Upper lobe of right lung (tissue), 1 donor: ENCODE results near the gene LNX1. TPM values are rescaled to one million over a fixed set of nuclear protein-coding genes. Genes with fewer than 3 reads are reported as not detected.

Experiments
- ATAC-seq: fragments of 200-7000 bp; cut with Tn5 transposase; one replicate; pipeline ENCODE4 v1.9.1; 2020; ENCODE audit warnings: mild to moderate bottlenecking, moderate library complexity
- DNase-seq: peaks from one replicate; pipeline ENCODE4 v3.0.0-alpha.2; 2020
- H3K27ac ChIP-seq: fragments of 200-600 bp; one replicate; pipeline ENCODE4 v1.8.0; 2022
- H3K27me3 ChIP-seq: fragments of 200-600 bp; one replicate; pipeline ENCODE4 v1.8.0; 2022; ENCODE audit warnings: mild to moderate bottlenecking
- H3K36me3 ChIP-seq: fragments of 200-600 bp; one replicate; pipeline ENCODE4 v1.8.0; 2022
- H3K4me1 ChIP-seq: fragments of 200-600 bp; one replicate; pipeline ENCODE4 v1.8.0; 2022
- H3K4me3 ChIP-seq: fragments of 200-600 bp; one replicate; pipeline ENCODE4 v1.8.0; 2022; ENCODE audit warnings: mild to moderate bottlenecking
- H3K9me3 ChIP-seq: fragments of 200-600 bp; one replicate; pipeline ENCODE4 v1.8.0; 2022
- intact Hi-C: fragments of 100-400 bp; cut with DNase I; formaldehyde crosslinking; loops from one replicate; pipeline ENCODE4 v1.11.0; 2022
- total RNA-seq: library from RNA; stranded (reverse); fragmentation: NEBNext Ultra II Directional; extraction: Animal tissue kit (Norgen Biotek cat#: 25700); gene quantifications from one replicate; pipeline ENCODE4 v1.2.1, GENCODE V29; 2021
- TF ChIP-seq, protein P1 (sequence below): fragments of 200-600 bp; IDR thresholded peaks from one replicate; pipeline ENCODE4 v1.8.0; 2022; ENCODE audit warnings: antibody characterized with exemption
- donor health status: DM: no; HTN: yes; CAD: no; lungs with severe emphysema.

Gene LNX1
- total RNA-seq, 1 donor from 2014 or later: 6.0 TPM

GRCh38 chr4:53535567-53535966 lies 55.7 kb downstream of the LNX1 start:
- no peaks in the 10 kb centered on the region for H3K27me3 ChIP-seq
- H3K27ac ChIP-seq: no peak overlapping the region
- DNase-seq (no peak), ATAC-seq (peak; percentile 39)
- intact Hi-C loops: no loop called here
- TF ChIP-seq, protein P1, sequence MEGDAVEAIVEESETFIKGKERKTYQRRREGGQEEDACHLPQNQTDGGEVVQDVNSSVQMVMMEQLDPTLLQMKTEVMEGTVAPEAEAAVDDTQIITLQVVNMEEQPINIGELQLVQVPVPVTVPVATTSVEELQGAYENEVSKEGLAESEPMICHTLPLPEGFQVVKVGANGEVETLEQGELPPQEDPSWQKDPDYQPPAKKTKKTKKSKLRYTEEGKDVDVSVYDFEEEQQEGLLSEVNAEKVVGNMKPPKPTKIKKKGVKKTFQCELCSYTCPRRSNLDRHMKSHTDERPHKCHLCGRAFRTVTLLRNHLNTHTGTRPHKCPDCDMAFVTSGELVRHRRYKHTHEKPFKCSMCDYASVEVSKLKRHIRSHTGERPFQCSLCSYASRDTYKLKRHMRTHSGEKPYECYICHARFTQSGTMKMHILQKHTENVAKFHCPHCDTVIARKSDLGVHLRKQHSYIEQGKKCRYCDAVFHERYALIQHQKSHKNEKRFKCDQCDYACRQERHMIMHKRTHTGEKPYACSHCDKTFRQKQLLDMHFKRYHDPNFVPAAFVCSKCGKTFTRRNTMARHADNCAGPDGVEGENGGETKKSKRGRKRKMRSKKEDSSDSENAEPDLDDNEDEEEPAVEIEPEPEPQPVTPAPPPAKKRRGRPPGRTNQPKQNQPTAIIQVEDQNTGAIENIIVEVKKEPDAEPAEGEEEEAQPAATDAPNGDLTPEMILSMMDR: no peak
- H3K9me3 ChIP-seq: no peaks in the 10 kb centered on the region
- H3K4me3 ChIP-seq: no peak overlapping the region
- H3K4me1 ChIP-seq: no peaks in the 10 kb centered on the region
- H3K36me3 ChIP-seq: no peaks in the 10 kb centered on the region

DNA sequence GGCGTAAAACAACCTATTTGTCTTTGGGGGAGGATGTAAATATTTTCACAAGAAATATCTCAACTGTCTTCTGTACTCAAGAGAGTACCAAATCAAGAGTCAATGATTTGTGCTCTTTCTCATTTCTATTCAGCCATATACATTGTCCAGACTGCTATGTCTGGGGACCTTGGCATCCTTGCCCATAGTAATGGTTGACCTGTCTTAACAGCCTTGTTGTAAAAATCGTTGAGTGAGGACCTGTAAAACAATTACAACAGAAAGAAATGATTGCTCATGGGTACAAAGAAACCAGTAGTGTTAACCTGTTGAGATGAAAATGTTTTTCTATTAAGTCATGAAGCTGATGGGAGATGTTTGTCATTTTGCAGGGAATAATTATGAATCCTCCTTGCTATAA lies 56.6 kb downstream of the LNX1 start:
- no peaks in the 10 kb centered on the region for H3K9me3 ChIP-seq
- intact Hi-C loops: no loop called here

GRCh38 chr4:53532521-53532920 lies 58.8 kb downstream of the LNX1 start:
- H3K9me3 ChIP-seq: no peaks in the 10 kb centered on the region
- TF ChIP-seq, protein P1: no peak
- DNase-seq (no peak), ATAC-seq (no peak)
- intact Hi-C loops: no loop called here
- H3K4me3 ChIP-seq: no peak overlapping the region
- no peaks in the 10 kb centered on the region for H3K27me3 ChIP-seq
- no peaks in the 10 kb centered on the region for H3K4me1 ChIP-seq
- no peaks in the 10 kb centered on the region for H3K36me3 ChIP-seq
- H3K27ac ChIP-seq: no peak overlapping the region

More for the DNA sequence above, 56.6 kb downstream of the LNX1 start:
- no peaks in the 10 kb centered on the region for H3K4me1 ChIP-seq
- no peak overlapping the region for H3K27ac ChIP-seq
- ATAC-seq (no peak), DNase-seq (no peak)
- no peak overlapping the region for H3K4me3 ChIP-seq
- no peaks in the 10 kb centered on the region for H3K36me3 ChIP-seq
- TF ChIP-seq, protein P1: no peak
- H3K27me3 ChIP-seq: no peaks in the 10 kb centered on the region

DNA sequence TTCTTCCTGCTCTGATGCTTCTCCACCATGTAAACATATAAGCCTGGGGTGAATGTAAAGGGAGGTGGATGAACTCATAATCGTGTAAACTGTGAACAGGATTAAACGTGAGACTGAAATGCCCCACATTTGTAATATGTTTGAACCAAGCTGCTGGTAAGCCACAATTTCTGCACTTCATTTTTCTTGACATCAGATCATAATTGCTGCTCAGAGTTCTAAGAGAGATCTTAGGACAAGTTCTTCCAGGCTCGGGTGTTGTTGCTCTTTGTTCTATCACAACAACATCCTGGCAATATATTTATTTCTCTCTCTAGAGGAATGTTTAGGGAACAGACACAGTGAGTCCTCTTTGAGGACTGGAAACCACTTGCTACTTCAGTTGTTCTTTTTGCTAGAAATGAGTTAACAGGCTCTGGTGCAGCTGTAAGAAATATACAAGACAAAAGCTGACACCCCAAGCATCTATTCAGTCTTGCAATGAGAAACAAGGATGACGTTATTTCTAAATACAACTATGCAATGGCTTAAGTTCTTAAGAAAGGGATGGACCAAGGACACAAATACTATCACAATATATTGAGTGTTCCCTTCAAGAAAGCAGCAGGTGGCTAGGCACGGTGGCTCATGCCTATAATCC lies 59.6 kb downstream of the LNX1 start:
- DNase-seq (no peak), ATAC-seq (no peak)
- H3K4me1 ChIP-seq: no peaks in the 10 kb centered on the region
- no peaks in the 10 kb centered on the region for H3K27me3 ChIP-seq
- H3K36me3 ChIP-seq: no peaks in the 10 kb centered on the region
- TF ChIP-seq, protein P1: no peak
- intact Hi-C loops: no loop called here
- H3K27ac ChIP-seq: no peak overlapping the region
- H3K9me3 ChIP-seq: no peaks in the 10 kb centered on the region
- no peak overlapping the region for H3K4me3 ChIP-seq

DNA sequence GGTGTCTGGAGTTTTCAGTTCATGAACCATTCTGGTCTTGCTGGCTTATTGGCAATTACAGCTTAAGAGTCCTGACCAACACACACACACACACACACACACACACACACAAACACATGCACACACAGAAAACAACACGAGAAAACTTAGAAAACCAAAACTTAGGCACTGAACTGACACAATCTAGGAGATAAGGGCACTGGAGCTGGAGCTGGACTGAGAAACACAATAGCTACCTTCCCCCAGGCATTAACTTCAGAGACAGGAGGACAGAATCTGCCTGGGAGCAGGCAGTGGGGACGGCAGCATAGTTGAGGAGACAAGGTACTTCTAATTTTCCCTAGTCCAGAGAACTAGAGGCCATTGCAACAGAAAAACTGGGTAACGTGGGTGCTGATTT lies 62.3 kb downstream of the LNX1 start:
- H3K4me3 ChIP-seq: no peak overlapping the region
- no peaks in the 10 kb centered on the region for H3K9me3 ChIP-seq
- no peaks in the 10 kb centered on the region for H3K36me3 ChIP-seq
- no peaks in the 10 kb centered on the region for H3K27me3 ChIP-seq
- intact Hi-C loops: no loop called here
- no peak overlapping the region for H3K27ac ChIP-seq
- no peak for ATAC-seq
- TF ChIP-seq, protein P1: no peak
- no peak for DNase-seq
- no peaks in the 10 kb centered on the region for H3K4me1 ChIP-seq

- no peak for ATAC-seq
- TF ChIP-seq, protein P1: no peak
- H3K4me3 ChIP-seq: no peak overlapping the region
Observed at GRCh38 chr4:53527930-53528329, 63.4 kb downstream of the LNX1 start.

More at GRCh38 chr4:53527930-53528329, 63.4 kb downstream of the LNX1 start:
- no peaks in the 10 kb centered on the region for H3K9me3 ChIP-seq
- H3K27ac ChIP-seq: no peak overlapping the region
- DNase-seq: no peak
- no peaks in the 10 kb centered on the region for H3K4me1 ChIP-seq
- intact Hi-C loops: no loop called here
- no peaks in the 10 kb centered on the region for H3K27me3 ChIP-seq
- no peaks in the 10 kb centered on the region for H3K36me3 ChIP-seq
